ENCODE results near the gene ATP9A.
A peak's percentile ranks its signal among the peaks of the same experiment; 100 is the strongest.
"Not testable (repeated sequence)": the region's sequence is repeated elsewhere in the genome, so short reads cannot be mapped to it uniquely, and the experiment has no call there.

ATP9A gene

GRCh38 chr20:51767867-51768758 is at the start of gene ATP9A:
TSS of gene ATP9A (minus strand) at chr20:51768390. CDS start at chr20:51768369, 21 bp downstream.
- H3K4me3 ChIP-seq (ENCODE audit: low read depth, low read length) = peak within 1 kb of the TSS; percentile 69

GRCh38 chr20:51816856-51817255 is 48.7 kb upstream of the ATP9A start:
- H3K4me3 ChIP-seq (ENCODE audit: low read depth, low read length) = not testable (repeated sequence)

- no peak overlapping the region for H3K4me3 ChIP-seq (ENCODE audit: low read depth, low read length)
Observed at GRCh38 chr20:51815383-51816076, 47.3 kb upstream of the ATP9A start.

- H3K4me3 ChIP-seq (ENCODE audit: low read depth, low read length) = no peak overlapping the region
Observed at GRCh38 chr20:51812861-51813260, 44.7 kb upstream of the ATP9A start.

GRCh38 chr20:51811514-51812128 is 43.4 kb upstream of the ATP9A start:
- H3K4me3 ChIP-seq (ENCODE audit: low read depth, low read length) = no peak overlapping the region

- no peak overlapping the region for H3K4me3 ChIP-seq (ENCODE audit: low read depth, low read length)
Observed at GRCh38 chr20:51811042-51811355, 42.8 kb upstream of the ATP9A start.

- no peak overlapping the region for H3K4me3 ChIP-seq (ENCODE audit: low read depth, low read length)
Observed at GRCh38 chr20:51810155-51811041, 42.2 kb upstream of the ATP9A start.

- no peak overlapping the region for H3K4me3 ChIP-seq (ENCODE audit: low read depth, low read length)
Observed at GRCh38 chr20:51807720-51808250, 39.6 kb upstream of the ATP9A start.

- H3K4me3 ChIP-seq (ENCODE audit: low read depth, low read length) = no peak overlapping the region
Observed at GRCh38 chr20:51804754-51805153, 36.6 kb upstream of the ATP9A start.

GRCh38 chr20:51803148-51803854 is 35.1 kb upstream of the ATP9A start:
- H3K4me3 ChIP-seq (ENCODE audit: low read depth, low read length) = no peak overlapping the region

- H3K4me3 ChIP-seq (ENCODE audit: low read depth, low read length) = peak within 1 kb of the TSS; percentile 95
Observed at GRCh38 chr20:51802170-51802751, 34.1 kb upstream of the ATP9A start, which contains the start of gene SALL4. TSS of gene SALL4 (minus strand) at chr20:51802521. CDS start at chr20:51802408, 113 bp downstream.

GRCh38 chr20:51801823-51802123 is 33.6 kb upstream of the ATP9A start:
- H3K4me3 ChIP-seq (ENCODE audit: low read depth, low read length) = peak overlapping the region; percentile 95

GRCh38 chr20:51801122-51801822 is 33.1 kb upstream of the ATP9A start:
- H3K4me3 ChIP-seq (ENCODE audit: low read depth, low read length) = peak overlapping the region; percentile 95

- peak overlapping the region; percentile 95 for H3K4me3 ChIP-seq (ENCODE audit: low read depth, low read length)
Observed at GRCh38 chr20:51800872-51801121, 32.6 kb upstream of the ATP9A start.

GRCh38 chr20:51800060-51800871 is 32.1 kb upstream of the ATP9A start:
- H3K4me3 ChIP-seq (ENCODE audit: low read depth, low read length) = peak overlapping the region; percentile 95

GRCh38 chr20:51799401-51799860 is 31.2 kb upstream of the ATP9A start:
- peak overlapping the region; percentile 95 for H3K4me3 ChIP-seq (ENCODE audit: low read depth, low read length)

- no peak overlapping the region for H3K4me3 ChIP-seq (ENCODE audit: low read depth, low read length)
Observed at GRCh38 chr20:51797357-51798025, 29.3 kb upstream of the ATP9A start.

GRCh38 chr20:51796340-51796739 is 28.1 kb upstream of the ATP9A start:
- H3K4me3 ChIP-seq (ENCODE audit: low read depth, low read length) = no peak overlapping the region

Data from iPS-11a (cell line).